HTR-8/SVneo (cell line): Measurements from ENCODE around the gene AGRN.
"Not testable (repeated sequence)": the region's sequence is repeated elsewhere in the genome, so short reads cannot be mapped to it uniquely, and the experiment has no call there.

ENCODE experiments used
- DNase-seq: peaks from one replicate; pipeline ENCODE4 v3.0.0; 2011; ENCODE audit warnings: low spot score, mixed read lengths; ENCODE audit not compliant: insufficient read length
- FAIRE-seq: peaks from 2 replicates; lab custom pipeline; 2011; peaks lifted over from hg19 to GRCh38; lab: Jason Lieb, UNC

AGRN gene

GRCh38 chr1:981491-981954 is 38.4 kb upstream of the AGRN start:
- no peak for DNase-seq
- no peak for FAIRE-seq

DNA sequence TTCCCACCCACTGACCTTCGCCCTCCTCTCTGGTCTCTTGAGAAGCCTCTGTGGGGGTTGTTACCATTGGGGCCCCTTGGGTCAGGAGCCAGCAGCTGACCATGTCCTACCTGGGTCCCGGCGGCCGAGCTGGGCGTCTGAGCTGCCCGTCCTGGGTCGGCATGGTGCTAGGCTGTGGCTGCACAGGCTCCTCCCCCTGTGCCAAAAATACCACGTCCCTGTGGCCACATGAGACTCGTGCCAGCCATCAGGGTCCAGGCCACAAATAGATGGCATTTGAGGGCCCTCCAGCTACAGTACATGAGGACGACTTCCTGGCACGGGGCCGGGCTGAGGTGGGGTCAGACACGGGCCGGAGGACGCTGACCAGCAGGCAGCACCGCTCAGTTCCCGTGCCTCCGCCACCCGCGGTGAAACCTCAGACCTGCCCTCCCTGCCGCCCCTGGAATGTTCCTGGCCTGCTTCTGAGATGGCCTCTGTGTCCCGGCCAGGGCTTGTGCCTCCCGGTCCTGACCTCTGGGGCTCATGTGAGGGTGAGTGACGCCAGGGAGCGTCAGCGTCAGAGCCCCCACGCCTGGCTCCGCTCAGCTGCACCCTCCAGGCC is 37.9 kb upstream of the AGRN start, which contains the start of gene PERM1:
PERM1 (minus strand) TSS at position 139 of the 604 bp plus-strand sequence. CDS start 1,064 bp downstream, outside the sequence.
- no peak for DNase-seq
- FAIRE-seq = no peak

GRCh38 chr1:982765-983436 is 37.0 kb upstream of the AGRN start:
- DNase-seq (no peak), FAIRE-seq (no peak)

DNA sequence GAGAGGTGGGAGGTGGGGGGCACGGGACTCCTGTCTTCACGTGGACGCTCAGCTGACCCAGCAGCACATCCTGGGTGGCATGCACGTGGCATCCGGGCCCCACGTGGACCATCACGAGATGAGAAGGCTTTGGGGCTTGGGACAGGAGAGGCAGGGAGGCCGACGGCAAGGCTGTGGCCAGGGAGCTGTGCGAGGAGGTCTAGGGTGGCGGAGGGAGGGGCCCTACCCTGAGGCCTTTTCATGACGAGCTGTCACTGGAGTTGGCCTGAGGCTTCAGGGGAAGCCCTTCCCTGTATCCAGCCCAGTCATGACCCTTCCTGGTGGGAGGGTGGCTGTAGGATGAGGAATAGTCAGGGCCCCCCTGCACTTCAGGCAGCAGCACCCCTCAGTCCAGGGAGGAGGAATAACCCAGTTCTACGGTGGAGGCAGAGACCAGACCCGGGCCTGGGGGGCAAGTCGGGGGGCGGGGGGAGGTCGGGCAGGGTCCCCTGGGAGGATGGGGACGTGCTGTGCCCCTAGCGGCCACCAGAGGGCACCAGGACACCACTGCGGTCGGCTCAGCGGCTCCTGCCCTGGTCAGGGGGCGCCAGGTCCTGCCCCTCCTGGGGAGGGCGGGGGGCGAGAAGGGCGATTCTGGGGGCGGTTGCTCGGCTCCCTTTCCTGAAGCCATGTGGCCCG is 36.0 kb upstream of the AGRN start:
- DNase-seq (no peak), FAIRE-seq (peak; percentile 64)

- no peak for FAIRE-seq
Observed at GRCh38 chr1:984476-984814, 35.5 kb upstream of the AGRN start.

DNA sequence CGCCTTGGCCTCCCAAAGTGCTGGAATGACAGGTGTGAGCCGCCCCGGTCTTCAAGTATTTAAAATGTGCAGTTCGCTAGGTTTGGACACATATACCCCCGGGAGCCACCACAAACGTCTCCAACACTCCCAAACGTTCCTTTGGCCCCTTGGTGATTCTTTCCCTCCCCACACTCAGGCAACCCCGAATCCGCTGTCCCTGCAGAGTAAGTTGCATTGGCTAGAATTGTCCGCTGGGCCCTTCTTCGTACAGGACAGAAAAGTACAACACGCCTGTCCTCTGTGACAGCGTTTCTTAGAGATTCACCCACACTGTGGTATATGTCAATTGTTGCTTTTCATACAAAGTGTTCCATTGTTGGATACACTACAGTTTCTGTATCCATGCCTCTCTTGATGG is 34.8 kb upstream of the AGRN start:
- FAIRE-seq = no peak
- DNase-seq = no peak

More at GRCh38 chr1:984476-984814, 35.5 kb upstream of the AGRN start:
- no peak for DNase-seq

DNA sequence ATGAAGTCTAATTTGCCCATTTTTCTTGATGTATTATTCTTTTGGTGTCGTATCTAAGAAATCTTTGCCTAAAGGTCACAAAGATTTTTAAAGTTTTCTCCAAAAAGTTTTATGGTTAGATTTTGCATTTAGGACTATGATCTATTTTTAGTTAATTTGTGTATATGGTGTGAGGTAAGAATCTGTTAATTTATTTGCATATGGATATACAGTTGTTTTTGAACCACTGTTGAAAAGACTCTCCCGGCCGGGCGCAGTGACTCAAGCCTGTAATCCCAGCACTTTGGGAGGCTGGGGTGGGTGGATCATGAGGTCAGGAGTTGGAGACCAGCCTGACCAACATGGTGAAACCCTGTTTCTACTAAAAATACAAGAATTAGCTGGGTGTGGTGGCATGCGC is 31.9 kb upstream of the AGRN start:
- FAIRE-seq, DNase-seq: not testable (repeated sequence)

GRCh38 chr1:991275-991674 is 28.6 kb upstream of the AGRN start:
- DNase-seq, FAIRE-seq: not testable (repeated sequence)

DNA sequence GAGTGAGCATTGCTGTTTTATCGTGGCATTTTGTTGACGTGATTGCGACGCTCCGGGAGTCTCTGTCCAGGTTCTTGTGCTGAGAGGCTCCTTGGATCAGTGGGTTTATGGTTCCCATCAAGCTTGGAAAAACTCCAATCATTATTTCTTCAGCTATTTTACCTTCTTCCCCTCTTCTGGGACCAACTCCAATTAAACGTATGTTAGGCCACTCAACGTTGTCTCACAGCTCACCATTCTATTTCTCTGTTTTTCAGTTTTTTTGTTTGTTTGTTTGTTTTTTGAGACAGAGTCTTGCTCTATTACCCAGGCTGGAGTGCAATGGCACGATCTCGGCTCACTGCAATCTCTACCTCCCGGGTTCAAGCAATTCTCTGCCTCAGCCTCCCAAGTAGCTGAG is 28.0 kb upstream of the AGRN start:
- FAIRE-seq (no peak), DNase-seq (no peak)

- no peak for FAIRE-seq
Observed at GRCh38 chr1:992362-992761, 27.6 kb upstream of the AGRN start.

GRCh38 chr1:993379-993995 is 26.4 kb upstream of the AGRN start:
- FAIRE-seq (no peak), DNase-seq (no peak)

More at GRCh38 chr1:992362-992761, 27.6 kb upstream of the AGRN start:
- no peak for DNase-seq

DNA sequence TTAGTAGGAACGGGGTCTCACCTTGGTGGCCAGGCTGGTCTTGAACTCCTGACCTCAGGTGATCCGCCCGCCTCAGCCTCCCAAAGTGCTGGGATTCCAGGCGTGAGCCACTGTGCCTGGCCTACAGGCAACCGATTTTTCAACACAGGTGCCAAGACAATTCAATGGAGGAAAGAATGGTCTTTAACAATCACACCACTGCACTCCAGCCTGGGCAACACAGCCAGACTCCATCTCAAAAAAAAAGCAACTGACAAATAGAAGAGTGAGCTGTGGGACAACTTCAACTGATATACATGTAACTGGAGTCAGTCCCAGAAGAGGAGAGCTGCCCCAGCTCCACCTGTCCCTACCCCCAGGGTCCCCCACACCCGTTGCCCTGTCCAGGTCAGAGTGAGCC is 25.4 kb upstream of the AGRN start:
- not testable (repeated sequence) for DNase-seq, FAIRE-seq

- FAIRE-seq (no peak), DNase-seq (no peak)
Observed at GRCh38 chr1:995665-996633, 24.0 kb upstream of the AGRN start.

GRCh38 chr1:996851-997712 is 22.8 kb upstream of the AGRN start:
- no peak for FAIRE-seq
- DNase-seq = no peak

DNA sequence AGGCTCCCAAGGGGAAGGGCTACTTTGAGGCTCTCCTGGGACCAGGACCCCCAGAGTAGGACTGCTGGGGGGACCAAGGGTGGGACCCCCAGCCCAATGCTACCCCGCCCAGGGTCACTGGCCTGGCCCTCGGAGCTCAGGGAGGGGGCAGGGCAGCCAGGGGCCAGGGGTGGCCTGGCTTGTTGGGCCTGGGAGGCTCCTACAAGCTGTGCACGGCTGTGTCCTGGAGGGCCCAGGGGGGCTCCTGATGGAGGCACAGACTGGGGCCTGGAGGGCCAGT is 22.3 kb upstream of the AGRN start:
- DNase-seq = no peak
- FAIRE-seq = no peak

GRCh38 chr1:997993-998744 is 21.8 kb upstream of the AGRN start:
- DNase-seq (no peak), FAIRE-seq (no peak)

GRCh38 chr1:998745-998994 is 21.2 kb upstream of the AGRN start:
- FAIRE-seq (no peak), DNase-seq (no peak)

DNA sequence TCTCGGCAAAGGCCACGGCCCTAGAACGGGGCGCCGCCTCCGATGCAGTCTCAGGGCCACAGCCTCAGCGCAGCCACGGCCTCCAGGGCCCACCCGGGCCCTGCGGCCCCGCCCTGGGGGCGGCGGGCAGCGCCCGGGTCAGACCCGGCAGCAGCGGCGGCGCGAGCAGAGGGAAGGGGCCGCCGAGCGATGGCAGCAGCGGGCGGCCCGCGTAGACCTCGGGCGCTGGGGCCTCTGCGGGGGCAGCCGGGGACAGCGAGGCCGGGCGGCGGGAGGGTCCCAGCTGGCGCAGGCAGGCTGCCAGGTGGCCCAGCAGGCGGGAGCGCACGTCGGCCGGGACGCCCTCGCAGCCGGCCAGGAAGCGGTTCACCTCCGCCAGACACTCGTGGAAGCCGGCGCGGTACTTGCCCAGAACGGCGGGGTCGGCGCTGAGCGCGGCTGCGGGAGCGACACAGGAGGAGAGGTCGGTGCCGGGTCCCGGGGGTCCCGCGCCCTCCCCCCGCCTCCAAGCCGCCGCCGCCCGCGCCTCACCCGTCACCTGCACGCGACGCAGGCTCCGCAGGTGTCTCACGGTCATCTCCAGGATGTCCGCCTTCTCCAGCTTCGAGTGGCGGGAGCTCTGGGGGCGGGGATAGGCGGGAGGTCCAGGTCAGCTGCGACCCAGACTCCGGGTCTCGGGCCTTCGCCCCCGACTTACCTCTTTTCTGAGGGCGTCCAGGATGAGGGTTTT is 20.8 kb upstream of the AGRN start:
- FAIRE-seq = no peak
- DNase-seq = no peak
